Measurements from ENCODE around the gene ERCC1.

GRCh38 chr19:45358213-45358792 lies 65.4 kb downstream of the ERCC1 start:
- TF ChIP-seq POLR2A (IDR thresholded peaks at IDR 0.05) (no peak), CTCF (IDR thresholded peaks at IDR 0.05) (no peak)
